Neural cell (in vitro differentiated cells): Measurements from ENCODE around the gene ATP10D.

Experiments
- CTCF ChIP-seq: fragments of 450-650 bp; IDR thresholded peaks from 2 replicates; pipeline ENCODE4 v1.5.1; 2014; ENCODE audit warnings: antibody characterized with exemption, mild to moderate bottlenecking, moderate library complexity; ENCODE audit not compliant: poor library complexity, severe bottlenecking
- EP300 ChIP-seq: fragments of 450-650 bp; conservative IDR thresholded peaks from 2 replicates; pipeline ENCODE4 v1.6.1; 2014; ENCODE audit warnings: antibody characterized with exemption, mild to moderate bottlenecking, moderate library complexity; ENCODE audit not compliant: poor library complexity, severe bottlenecking
- EZH2 ChIP-seq: fragments of 200-600, 300-800 bp; shearing (Covaris generic), sonication (generic); IDR thresholded peaks from 2 replicates; pipeline ENCODE4 v1.6.1; 2014; ENCODE audit warnings: antibody characterized with exemption, low read length, borderline replicate concordance, mild to moderate bottlenecking; ENCODE audit not compliant: insufficient read depth, poor library complexity, severe bottlenecking
- POLR2AphosphoS5 ChIP-seq: IDR thresholded peaks from 2 replicates; pipeline ENCODE4 v1.6.1; 2012
- RAD21 ChIP-seq: fragments of 450-650 bp; conservative IDR thresholded peaks from 2 replicates; pipeline ENCODE4 v1.6.1; 2014; ENCODE audit warnings: antibody characterized with exemption, mild to moderate bottlenecking, moderate library complexity
- REST ChIP-seq: IDR thresholded peaks from 2 replicates; pipeline ENCODE4 v1.6.1; 2012; ENCODE audit warnings: borderline replicate concordance
- TAF1 ChIP-seq: IDR thresholded peaks from 2 replicates; pipeline ENCODE4 v1.6.1; 2012; ENCODE audit warnings: low read depth

- TF ChIP-seq POLR2AphosphoS5 (no peak), CTCF (no peak), RAD21 (no peak), EZH2 (no peak), REST (no peak), EP300 (no peak), TAF1 (no peak)
Observed at GRCh38 chr4:47493238-47494123, 8.4 kb downstream of the ATP10D start.
